Stimulated activated CD8-positive, alpha-beta memory T cell treated with anti-CD3 and anti-CD28 coated beads, Interleukin-4, amount 100 ng/mL, for 24 hours (primary cell): Measurements from ENCODE around the gene KRT77.

Source experiments
- DNase-seq: peaks from one replicate; pipeline ENCODE4 v3.0.0-alpha.2; 2020; ENCODE audit warnings: low read depth

KRT77 gene

GRCh38 chr12:52655251-52655650 is 48.1 kb downstream of the KRT77 start:
- no peak for DNase-seq

- DNase-seq = no peak
Observed at GRCh38 chr12:52651726-52652261, 51.5 kb downstream of the KRT77 start, which contains the start of gene KRT2. KRT2 (minus strand) TSS chr12:52652211; CDS start chr12:52652142, 69 bp downstream.

- no peak for DNase-seq
Observed at GRCh38 chr12:52650520-52651081, 52.7 kb downstream of the KRT77 start.

GRCh38 chr12:52649066-52649465 is 54.3 kb downstream of the KRT77 start:
- DNase-seq = no peak

- DNase-seq = no peak
Observed at GRCh38 chr12:52648012-52648550, 55.2 kb downstream of the KRT77 start.

- no peak for DNase-seq
Observed at GRCh38 chr12:52647601-52648000, 55.7 kb downstream of the KRT77 start.

- no peak for DNase-seq
Observed at GRCh38 chr12:52646613-52647012, 56.7 kb downstream of the KRT77 start.

- no peak for DNase-seq
Observed at GRCh38 chr12:52645982-52646381, 57.3 kb downstream of the KRT77 start.

- peak; percentile 15 for DNase-seq
Observed at GRCh38 chr12:52645120-52645761, 58.1 kb downstream of the KRT77 start.

GRCh38 chr12:52644078-52644415 is 59.3 kb downstream of the KRT77 start:
- no peak for DNase-seq

- no peak for DNase-seq
Observed at GRCh38 chr12:52643233-52644077, 59.9 kb downstream of the KRT77 start.

- no peak for DNase-seq
Observed at GRCh38 chr12:52641468-52641867, 61.9 kb downstream of the KRT77 start.
